ENCODE measurements around the gene ZNF266.

GRCh38 chr19:9467161-9467560 lies 31.8 kb upstream of the ZNF266 start:
- TF ChIP-seq, protein P1, sequence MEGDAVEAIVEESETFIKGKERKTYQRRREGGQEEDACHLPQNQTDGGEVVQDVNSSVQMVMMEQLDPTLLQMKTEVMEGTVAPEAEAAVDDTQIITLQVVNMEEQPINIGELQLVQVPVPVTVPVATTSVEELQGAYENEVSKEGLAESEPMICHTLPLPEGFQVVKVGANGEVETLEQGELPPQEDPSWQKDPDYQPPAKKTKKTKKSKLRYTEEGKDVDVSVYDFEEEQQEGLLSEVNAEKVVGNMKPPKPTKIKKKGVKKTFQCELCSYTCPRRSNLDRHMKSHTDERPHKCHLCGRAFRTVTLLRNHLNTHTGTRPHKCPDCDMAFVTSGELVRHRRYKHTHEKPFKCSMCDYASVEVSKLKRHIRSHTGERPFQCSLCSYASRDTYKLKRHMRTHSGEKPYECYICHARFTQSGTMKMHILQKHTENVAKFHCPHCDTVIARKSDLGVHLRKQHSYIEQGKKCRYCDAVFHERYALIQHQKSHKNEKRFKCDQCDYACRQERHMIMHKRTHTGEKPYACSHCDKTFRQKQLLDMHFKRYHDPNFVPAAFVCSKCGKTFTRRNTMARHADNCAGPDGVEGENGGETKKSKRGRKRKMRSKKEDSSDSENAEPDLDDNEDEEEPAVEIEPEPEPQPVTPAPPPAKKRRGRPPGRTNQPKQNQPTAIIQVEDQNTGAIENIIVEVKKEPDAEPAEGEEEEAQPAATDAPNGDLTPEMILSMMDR (IDR thresholded peaks at IDR 0.05) = no peak
- no peak for TF ChIP-seq POLR2A (IDR thresholded peaks at IDR 0.05)
- no peak for TF ChIP-seq POLR2AphosphoS5 (IDR thresholded peaks at IDR 0.05; ENCODE audit: insufficient read depth in 1 of 2, low read depth in 1 of 2)
